Measurements from ENCODE around the gene SLC2A8.

DNA sequence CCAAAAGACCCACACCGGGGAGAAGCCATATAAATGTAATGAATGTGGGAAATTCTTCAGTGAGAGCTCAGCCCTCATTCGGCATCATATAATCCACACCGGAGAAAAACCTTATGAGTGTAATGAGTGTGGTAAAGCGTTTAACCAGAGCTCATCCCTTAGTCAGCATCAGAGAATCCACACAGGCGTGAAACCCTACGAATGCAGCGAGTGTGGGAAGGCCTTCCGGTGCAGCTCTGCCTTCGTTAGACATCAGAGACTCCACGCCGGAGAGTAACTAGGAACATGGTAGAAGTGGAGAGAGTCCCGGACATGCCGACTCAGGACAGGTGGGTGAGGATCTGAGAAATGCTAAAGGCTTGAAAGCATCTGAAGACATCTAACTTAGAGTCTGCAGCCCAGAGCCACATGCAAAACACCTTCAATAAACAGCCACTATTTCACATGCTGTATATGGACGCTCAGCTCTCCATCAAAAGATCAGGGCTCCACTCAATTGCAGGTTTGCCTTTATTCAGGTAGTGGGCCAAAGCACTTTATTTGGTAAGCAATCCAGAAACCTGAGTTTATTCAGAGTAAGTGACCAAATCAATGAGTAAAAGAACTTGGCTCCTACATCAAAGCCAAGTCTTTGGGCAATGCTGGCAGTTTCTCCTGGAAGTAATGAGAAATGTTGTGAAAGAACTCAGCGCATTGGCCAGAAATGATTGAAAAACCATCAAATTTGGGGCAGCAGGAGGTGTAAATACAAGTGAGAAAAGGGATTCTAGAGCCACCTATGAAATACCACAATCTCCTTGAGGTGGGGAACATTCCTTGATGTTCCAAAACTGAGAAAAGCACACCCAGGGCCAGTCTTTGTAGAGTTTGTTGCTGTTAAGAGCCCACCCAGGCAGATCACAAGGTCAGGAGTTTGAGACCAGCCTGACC lies 48.2 kb downstream of the SLC2A8 start:
- TF ChIP-seq, protein P1, sequence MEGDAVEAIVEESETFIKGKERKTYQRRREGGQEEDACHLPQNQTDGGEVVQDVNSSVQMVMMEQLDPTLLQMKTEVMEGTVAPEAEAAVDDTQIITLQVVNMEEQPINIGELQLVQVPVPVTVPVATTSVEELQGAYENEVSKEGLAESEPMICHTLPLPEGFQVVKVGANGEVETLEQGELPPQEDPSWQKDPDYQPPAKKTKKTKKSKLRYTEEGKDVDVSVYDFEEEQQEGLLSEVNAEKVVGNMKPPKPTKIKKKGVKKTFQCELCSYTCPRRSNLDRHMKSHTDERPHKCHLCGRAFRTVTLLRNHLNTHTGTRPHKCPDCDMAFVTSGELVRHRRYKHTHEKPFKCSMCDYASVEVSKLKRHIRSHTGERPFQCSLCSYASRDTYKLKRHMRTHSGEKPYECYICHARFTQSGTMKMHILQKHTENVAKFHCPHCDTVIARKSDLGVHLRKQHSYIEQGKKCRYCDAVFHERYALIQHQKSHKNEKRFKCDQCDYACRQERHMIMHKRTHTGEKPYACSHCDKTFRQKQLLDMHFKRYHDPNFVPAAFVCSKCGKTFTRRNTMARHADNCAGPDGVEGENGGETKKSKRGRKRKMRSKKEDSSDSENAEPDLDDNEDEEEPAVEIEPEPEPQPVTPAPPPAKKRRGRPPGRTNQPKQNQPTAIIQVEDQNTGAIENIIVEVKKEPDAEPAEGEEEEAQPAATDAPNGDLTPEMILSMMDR (IDR thresholded peaks at IDR 0.05): no peak
- TF ChIP-seq POLR2A (IDR thresholded peaks at IDR 0.05): no peak
